ENCODE data around the gene NPL.

NPL gene

GRCh38 chr1:182789138-182790076, at the start of gene NPL:
TSS of gene NPL (plus strand) at chr1:182789773. CDS start at chr1:182794372, 4,599 bp downstream.
- DNase-seq (ENCODE audit: low read depth): no peak
- peak within 1 kb of the TSS; percentile 50 for H3K4me3 ChIP-seq (ENCODE audit: low read length)

GRCh38 chr1:182740120-182740519, 49.5 kb upstream of the NPL start:
- no peak for TF ChIP-seq CTCF (conservative IDR thresholded peaks at IDR 0.05; ENCODE audit: low read depth, low read length)
- no peak for DNase-seq (ENCODE audit: low read depth)
- no peak overlapping the region for H3K4me3 ChIP-seq (ENCODE audit: low read length)

More at GRCh38 chr1:182789138-182790076, at the start of gene NPL:
- no peak for TF ChIP-seq CTCF (conservative IDR thresholded peaks at IDR 0.05; ENCODE audit: low read depth, low read length)

GRCh38 chr1:182742780-182743179, 46.8 kb upstream of the NPL start:
- no peak overlapping the region for H3K4me3 ChIP-seq (ENCODE audit: low read length)
- DNase-seq (ENCODE audit: low read depth): no peak
- TF ChIP-seq CTCF (conservative IDR thresholded peaks at IDR 0.05; ENCODE audit: low read depth, low read length): no peak

- TF ChIP-seq CTCF (conservative IDR thresholded peaks at IDR 0.05; ENCODE audit: low read depth, low read length): no peak
- H3K4me3 ChIP-seq (ENCODE audit: low read length): no peak overlapping the region
- DNase-seq (ENCODE audit: low read depth): no peak
Observed at GRCh38 chr1:182752077-182752988, 37.2 kb upstream of the NPL start.

- DNase-seq (ENCODE audit: low read depth): no peak
- no peak for TF ChIP-seq CTCF (conservative IDR thresholded peaks at IDR 0.05; ENCODE audit: low read depth, low read length)
- H3K4me3 ChIP-seq (ENCODE audit: low read length): no peak overlapping the region
Observed at GRCh38 chr1:182754087-182754486, 35.5 kb upstream of the NPL start.

- no peak for DNase-seq (ENCODE audit: low read depth)
- no peak for TF ChIP-seq CTCF (conservative IDR thresholded peaks at IDR 0.05; ENCODE audit: low read depth, low read length)
- H3K4me3 ChIP-seq (ENCODE audit: low read length): no peak overlapping the region
Observed at GRCh38 chr1:182754543-182755314, 34.8 kb upstream of the NPL start.
